ENCODE measurements around the gene PIP5K1B. TPM values are rescaled to one million over a fixed set of nuclear protein-coding genes. Genes with fewer than 3 reads are reported as not detected.

Gene PIP5K1B
- total RNA-seq, 2 experiments from 2014 or later: 3.8 to 10.7 TPM

DNA sequence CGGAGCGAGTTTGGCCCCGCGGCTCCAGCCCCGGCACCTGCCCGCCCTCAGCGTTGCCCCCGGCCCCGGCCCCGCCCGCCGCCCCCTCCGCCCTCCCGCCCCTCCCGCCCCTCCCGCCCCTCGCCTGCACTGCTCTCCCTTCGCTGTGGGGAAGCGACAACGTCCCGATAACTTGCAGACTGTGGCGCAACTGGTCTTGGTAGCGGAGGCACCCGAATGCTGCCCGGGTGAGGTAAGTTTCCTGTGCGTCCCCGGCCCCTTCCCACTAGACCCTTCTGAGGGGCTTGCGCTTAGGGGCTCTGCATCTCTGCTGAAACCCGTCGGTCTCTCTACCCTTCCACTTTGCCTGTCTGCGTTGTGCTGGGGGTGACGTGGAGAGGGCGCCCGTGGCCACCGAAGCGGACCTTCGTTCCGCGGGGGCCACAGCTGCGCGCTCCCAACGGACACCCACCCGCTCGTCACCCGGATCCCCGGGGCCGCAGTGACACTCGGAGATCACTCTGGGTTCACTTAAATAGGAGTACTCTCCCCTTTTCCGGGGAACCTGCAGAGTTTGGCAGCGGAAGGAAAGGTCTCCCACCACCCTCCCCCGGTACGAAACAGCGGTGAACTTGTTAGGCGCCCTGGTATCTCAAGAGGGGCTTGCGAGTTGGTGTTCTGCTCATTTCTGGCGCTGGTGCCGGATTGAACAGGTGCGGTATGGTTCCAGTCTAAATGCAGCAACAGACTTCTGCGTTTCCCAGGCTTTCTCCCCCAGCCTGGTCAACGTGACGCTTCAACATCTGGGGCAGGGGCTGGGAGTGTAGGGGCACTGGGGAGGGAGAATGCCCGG, 707 bp downstream of the PIP5K1B start:
- H3K27ac ChIP-seq (ENCODE audit: low read depth, low read length, poor library complexity, severe bottlenecking): peak overlapping the region; percentile 59
- peak overlapping the region; percentile 91 for H3K4me2 ChIP-seq (ENCODE audit: low read length)
- H3K79me2 ChIP-seq (ENCODE audit: insufficient read depth, low read depth, low read length): no peaks in the 10 kb centered on the region
- DNase-seq (ENCODE audit: low spot score): no peak
- H3K4me3 ChIP-seq (ENCODE audit: low read depth, low read length, poor library complexity, severe bottlenecking): peak overlapping the region; percentile 82
- H2AFZ ChIP-seq (ENCODE audit: low read length): peak overlapping the region; percentile 72
- TF ChIP-seq EZH2phosphoT487 (IDR thresholded peaks at IDR 0.05; ENCODE audit: borderline replicate concordance, low read depth, low read length): no peak
- TF ChIP-seq, protein P1, sequence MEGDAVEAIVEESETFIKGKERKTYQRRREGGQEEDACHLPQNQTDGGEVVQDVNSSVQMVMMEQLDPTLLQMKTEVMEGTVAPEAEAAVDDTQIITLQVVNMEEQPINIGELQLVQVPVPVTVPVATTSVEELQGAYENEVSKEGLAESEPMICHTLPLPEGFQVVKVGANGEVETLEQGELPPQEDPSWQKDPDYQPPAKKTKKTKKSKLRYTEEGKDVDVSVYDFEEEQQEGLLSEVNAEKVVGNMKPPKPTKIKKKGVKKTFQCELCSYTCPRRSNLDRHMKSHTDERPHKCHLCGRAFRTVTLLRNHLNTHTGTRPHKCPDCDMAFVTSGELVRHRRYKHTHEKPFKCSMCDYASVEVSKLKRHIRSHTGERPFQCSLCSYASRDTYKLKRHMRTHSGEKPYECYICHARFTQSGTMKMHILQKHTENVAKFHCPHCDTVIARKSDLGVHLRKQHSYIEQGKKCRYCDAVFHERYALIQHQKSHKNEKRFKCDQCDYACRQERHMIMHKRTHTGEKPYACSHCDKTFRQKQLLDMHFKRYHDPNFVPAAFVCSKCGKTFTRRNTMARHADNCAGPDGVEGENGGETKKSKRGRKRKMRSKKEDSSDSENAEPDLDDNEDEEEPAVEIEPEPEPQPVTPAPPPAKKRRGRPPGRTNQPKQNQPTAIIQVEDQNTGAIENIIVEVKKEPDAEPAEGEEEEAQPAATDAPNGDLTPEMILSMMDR (conservative IDR thresholded peaks at IDR 0.05; ENCODE audit: low read length): peak; percentile 42; the same call in 1 of the 2 replicates
- intact Hi-C loops (cut with micrococcal nuclease; ENCODE audit: unreplicated experiment): loop anchor here (2.0 to 5.0 kb wide), 5 partner anchors 19 to 292 kb away; a partner anchor contains a TSS
- H3K9me3 ChIP-seq (ENCODE audit: low read length): no peaks in the 10 kb centered on the region
- no peaks in the 10 kb centered on the region for H3K9me2 ChIP-seq (ENCODE audit: insufficient read depth, low read length)
- BruUV-seq (replicated peaks): no TSS peak
- peaks cover 43% of the 10 kb centered on the region for H3K4me1 ChIP-seq (ENCODE audit: insufficient read depth, low read length, poor library complexity, severe bottlenecking)
- no peaks in the 10 kb centered on the region for H3K36me3 ChIP-seq (ENCODE audit: insufficient read depth, low read length)
- peaks cover 9% of the 10 kb centered on the region; the same call in 1 of the 2 replicates for H4K20me1 ChIP-seq (ENCODE audit: insufficient read depth, low read length)
- ChIA-PET POLR2A (interaction anchor here (0.5 to 1.2 kb wide), 2 partner anchors 22 to 39 kb away, joined by 3 to 4 read pairs; no protein-coding TSS in a partner anchor), CTCF (ENCODE audit: unreplicated experiment) (interaction anchor here (0.8 kb wide), 1 partner anchor 120 kb away, joined by 3 read pairs; no protein-coding TSS in a partner anchor)

DNA sequence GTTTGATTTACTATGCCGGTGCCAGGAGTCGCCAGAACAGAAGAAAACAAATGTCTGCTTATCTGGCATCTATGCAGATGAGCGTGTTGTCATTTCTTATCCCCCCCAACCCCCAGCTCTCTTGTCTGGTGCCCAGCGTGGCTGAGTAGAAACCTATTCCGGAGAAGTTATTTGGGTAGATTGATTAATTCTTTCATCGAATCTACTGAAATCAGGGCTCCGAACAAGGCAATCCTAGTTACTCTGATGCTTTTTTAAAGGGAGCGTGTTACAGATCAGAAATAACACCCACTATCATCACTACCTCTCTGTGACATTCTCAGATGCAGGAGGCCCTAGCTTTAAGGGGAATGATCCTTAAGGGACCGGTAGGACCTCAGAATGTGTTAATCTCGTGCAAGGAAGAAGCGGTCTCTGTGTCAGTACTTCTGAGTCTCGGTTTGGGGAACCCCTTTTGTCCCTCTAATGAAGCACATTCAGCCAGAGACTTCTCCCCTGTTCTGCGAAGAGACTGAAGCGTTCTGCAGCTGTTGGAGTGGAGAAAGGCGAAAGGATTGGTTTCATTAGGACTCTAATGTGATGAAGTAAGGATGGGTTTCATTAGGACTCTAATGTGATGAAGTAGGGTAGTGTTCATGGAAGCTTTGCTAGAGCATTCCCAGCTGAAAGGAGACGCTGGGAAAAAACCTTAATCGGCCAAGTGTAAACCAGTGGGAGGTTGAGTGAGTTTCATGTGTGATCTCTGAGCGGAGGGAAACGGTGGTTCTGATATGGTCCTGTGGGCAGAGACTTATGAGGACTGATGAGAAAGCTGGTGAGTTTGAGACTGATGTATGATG, 1.5 kb downstream of the PIP5K1B start:
- Histone ChIP-seq H3K27ac (ENCODE audit: low read depth, low read length, poor library complexity, severe bottlenecking) (no peak overlapping the region), H3K9me2 (ENCODE audit: insufficient read depth, low read length) (no peaks in the 10 kb centered on the region), H3K4me2 (ENCODE audit: low read length) (peak overlapping the region; percentile 91), H2AFZ (ENCODE audit: low read length) (peak overlapping the region; percentile 72; the same call in 1 of the 2 replicates), H3K79me2 (ENCODE audit: insufficient read depth, low read depth, low read length) (no peaks in the 10 kb centered on the region), H3K36me3 (ENCODE audit: insufficient read depth, low read length) (no peaks in the 10 kb centered on the region), H4K20me1 (ENCODE audit: insufficient read depth, low read length) (peaks cover 9% of the 10 kb centered on the region; the same call in 1 of the 2 replicates), H3K9me3 (ENCODE audit: low read length) (no peaks in the 10 kb centered on the region), H3K4me1 (ENCODE audit: insufficient read depth, low read length, poor library complexity, severe bottlenecking) (peaks cover 43% of the 10 kb centered on the region), H3K4me3 (ENCODE audit: low read depth, low read length, poor library complexity, severe bottlenecking) (peak overlapping the region; percentile 82)
- TF ChIP-seq EZH2phosphoT487 (IDR thresholded peaks at IDR 0.05; ENCODE audit: borderline replicate concordance, low read depth, low read length): no peak
- TF ChIP-seq, protein P1 (conservative IDR thresholded peaks at IDR 0.05; ENCODE audit: low read length): no peak
- ChIA-PET POLR2A (interaction anchor here (1.5 kb wide), 1 partner anchor 83 kb away, joined by 3 read pairs; no protein-coding TSS in a partner anchor), CTCF (ENCODE audit: unreplicated experiment) (interaction anchor here (0.8 kb wide), 1 partner anchor 121 kb away, joined by 3 read pairs; no protein-coding TSS in a partner anchor)
- intact Hi-C loops (cut with micrococcal nuclease; ENCODE audit: unreplicated experiment): loop anchor here (5.0 kb wide), 1 partner anchor 291 kb away; no protein-coding TSS in a partner anchor
- no TSS peak for BruUV-seq (replicated peaks)
- DNase-seq (ENCODE audit: low spot score): peak; percentile 19

Measured in OCI-LY7 (cell line).